Psoas muscle (tissue), 8 donors: Measurements from ENCODE around the gene NGB. TPM values are rescaled to one million over a fixed set of nuclear protein-coding genes. Genes with fewer than 3 reads are reported as not detected.

Experiments used
- ATAC-seq, 4 donors: fragments of 200-7000 bp; cut with Tn5 transposase; one replicate each; pipeline ENCODE4 v1.9.1; 2020; ENCODE audit warnings: moderate library complexity in 3 of 4, mild to moderate bottlenecking in 2 of 4
- DNase-seq, 2 donors: peaks; one replicate each; pipeline ENCODE4 v3.0.0-alpha.2; 2020
- H3K27ac ChIP-seq: fragments of 200-600 bp; one replicate; pipeline ENCODE4 v1.8.0; 2022
- H3K27me3 ChIP-seq, 3 donors: fragments of 200-600 bp in 1 of 3; one replicate each; pipeline versions ENCODE4 v1.6.1 to v1.8.0; 2013 to 2022; ENCODE audit warnings: low read length in 2 of 3, mild to moderate bottlenecking in 2 of 3, moderate library complexity in 1 of 3; ENCODE audit not compliant: insufficient read depth in 3 of 3
- H3K36me3 ChIP-seq, 2 donors: fragments of 200-600 bp in 1 of 2; one replicate each; pipeline versions ENCODE4 v1.6.1 to v1.8.0; 2013 to 2022; ENCODE audit warnings: low read depth in 1 of 2, mild to moderate bottlenecking in 1 of 2, moderate library complexity in 1 of 2; ENCODE audit not compliant: insufficient read depth in 1 of 2
- H3K4me1 ChIP-seq: fragments of 200-600 bp; one replicate; pipeline ENCODE4 v1.8.0; 2022
- H3K4me3 ChIP-seq: fragments of 200-600 bp; one replicate; pipeline ENCODE4 v1.8.0; 2022; ENCODE audit warnings: mild to moderate bottlenecking
- H3K9me3 ChIP-seq: fragments of 200-600 bp; one replicate; pipeline ENCODE4 v1.8.0; 2022
- WGBS, 3 donors: extraction: QIAGEN DNeasy Blood & Tissue Kit; methylation state at CpG; one replicate each; pipeline versions ENCODE4 v1.1.6 to v1.1.7; 2013; 5-methylcytosine and 5-hydroxymethylcytosine counted together
- intact Hi-C, 2 donors: fragments of 100-400 bp; cut with DNase I; formaldehyde crosslinking; loops; one replicate each; pipeline versions ENCODE4 v1.11.0 to v1.14.2; 2022
- polyA plus RNA-seq, 3 donors: library from polyadenylated mRNA; stranded (reverse); fragments of 200-250 nt; gene quantifications; one replicate each; pipeline ENCODE4 v1.2.3, GENCODE V29; 2013
- total RNA-seq, 4 donors: library from RNA; stranded (reverse); fragmentation: NEBNext Ultra II Directional in 2 of 4; extraction: Animal tissue kit (Norgen Biotek cat#: 25700) in 2 of 4; gene quantifications; one replicate each; pipeline versions ENCODE4 v1.2.1 to v1.2.4, GENCODE V29; 2021 to 2023
- TF ChIP-seq, protein P1 (sequence below): fragments of 200-600 bp; IDR thresholded peaks from one replicate; pipeline ENCODE4 v1.8.0; 2022; ENCODE audit warnings: antibody characterized with exemption
- donor health status: healthy with polysubstance abuse.
- donor health status: DM: no; HTN: no; CAD: no; lungs with moderate emphysema.
- donor health status: Bipolar disorder and iron deficiency.
- donor health status: healthy.
- donor health status: DM: yes; HTN: yes; CAD: no.
- donor health status: DM: no; HTN: no; CAD: no.
- donor health status: DM: no; HTN: no; CAD: no.
- donor health status: DM: yes; HTN: yes; CAD: no.

NGB gene
- total and polyA plus RNA-seq, 7 donors, result 0.01 TPM; not detected in 6

DNA sequence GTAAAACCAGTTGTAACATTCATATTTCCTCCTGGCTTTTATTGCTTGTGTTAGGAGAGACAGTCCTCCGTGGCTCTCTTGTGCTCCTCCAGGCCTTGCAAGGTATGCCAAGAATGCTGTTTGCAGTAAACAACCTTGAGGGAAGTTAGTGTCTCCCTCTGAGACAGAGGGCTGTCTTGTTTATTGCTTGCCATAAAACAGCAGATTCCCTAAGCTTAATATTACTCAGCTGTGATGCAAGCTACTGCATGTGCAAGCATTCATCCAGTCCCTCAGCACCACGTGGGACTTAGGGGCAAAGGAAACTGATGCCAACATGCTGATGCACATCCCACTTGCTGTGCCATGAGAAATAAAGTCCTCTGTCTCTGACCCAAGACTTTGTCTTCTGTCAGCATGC, 43.0 kb upstream of the NGB start:
- H3K27ac ChIP-seq, result peak overlapping the region; percentile 85
- TF ChIP-seq, protein P1, sequence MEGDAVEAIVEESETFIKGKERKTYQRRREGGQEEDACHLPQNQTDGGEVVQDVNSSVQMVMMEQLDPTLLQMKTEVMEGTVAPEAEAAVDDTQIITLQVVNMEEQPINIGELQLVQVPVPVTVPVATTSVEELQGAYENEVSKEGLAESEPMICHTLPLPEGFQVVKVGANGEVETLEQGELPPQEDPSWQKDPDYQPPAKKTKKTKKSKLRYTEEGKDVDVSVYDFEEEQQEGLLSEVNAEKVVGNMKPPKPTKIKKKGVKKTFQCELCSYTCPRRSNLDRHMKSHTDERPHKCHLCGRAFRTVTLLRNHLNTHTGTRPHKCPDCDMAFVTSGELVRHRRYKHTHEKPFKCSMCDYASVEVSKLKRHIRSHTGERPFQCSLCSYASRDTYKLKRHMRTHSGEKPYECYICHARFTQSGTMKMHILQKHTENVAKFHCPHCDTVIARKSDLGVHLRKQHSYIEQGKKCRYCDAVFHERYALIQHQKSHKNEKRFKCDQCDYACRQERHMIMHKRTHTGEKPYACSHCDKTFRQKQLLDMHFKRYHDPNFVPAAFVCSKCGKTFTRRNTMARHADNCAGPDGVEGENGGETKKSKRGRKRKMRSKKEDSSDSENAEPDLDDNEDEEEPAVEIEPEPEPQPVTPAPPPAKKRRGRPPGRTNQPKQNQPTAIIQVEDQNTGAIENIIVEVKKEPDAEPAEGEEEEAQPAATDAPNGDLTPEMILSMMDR, result no peak
- intact Hi-C loops, result loop anchor here (10.0 kb wide), 2 partner anchors 159 to 439 kb away; no protein-coding TSS in a partner anchor
- no peaks in the 10 kb centered on the region for H3K27me3 ChIP-seq
- no peaks in the 10 kb centered on the region for H3K36me3 ChIP-seq
- H3K4me1 ChIP-seq, result peaks cover 81% of the 10 kb centered on the region
- no peaks in the 10 kb centered on the region for H3K9me3 ChIP-seq
- 7 to 16% (median 11%) methylated on average over 2 of the region's 2 CpGs for WGBS, 3 donors
- peak overlapping the region; percentile 1 for H3K4me3 ChIP-seq
- peak; percentile 53 to 66 (median 62) for ATAC-seq
- DNase-seq, result no peak

DNA sequence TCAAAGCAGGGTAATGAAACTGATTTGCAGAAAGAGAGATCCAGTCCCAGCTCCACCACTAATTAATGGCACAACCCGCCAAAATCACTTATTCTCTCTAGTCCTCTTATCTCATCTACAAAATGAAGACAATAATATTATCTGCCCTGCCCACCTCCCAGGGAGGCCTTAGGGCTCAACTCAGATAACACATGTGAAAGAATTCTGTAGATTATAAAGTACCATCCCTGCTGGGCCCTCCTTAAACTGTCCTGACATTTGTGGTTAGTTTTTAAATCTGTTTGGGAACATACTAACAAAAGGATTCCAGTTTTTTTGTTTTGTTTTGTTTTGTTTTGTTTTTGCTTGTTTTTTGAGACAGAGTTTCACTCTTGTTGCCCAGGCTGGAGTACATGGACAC, 42.4 kb upstream of the NGB start:
- DNase-seq (no peak), ATAC-seq (no peak)
- 71 to 75% (median 74%) methylated on average over 1 of the region's 1 CpG for WGBS, 3 donors
- Histone ChIP-seq H3K4me1 (peaks cover 76% of the 10 kb centered on the region), H3K4me3 (no peak overlapping the region), H3K27me3 (no peaks in the 10 kb centered on the region), H3K27ac (peak overlapping the region; percentile 85), H3K9me3 (no peaks in the 10 kb centered on the region), H3K36me3 (no peaks in the 10 kb centered on the region)
- TF ChIP-seq, protein P1, result no peak
- intact Hi-C loops, result loop anchor here (10.0 kb wide), 2 partner anchors 159 to 439 kb away; no protein-coding TSS in a partner anchor

DNA sequence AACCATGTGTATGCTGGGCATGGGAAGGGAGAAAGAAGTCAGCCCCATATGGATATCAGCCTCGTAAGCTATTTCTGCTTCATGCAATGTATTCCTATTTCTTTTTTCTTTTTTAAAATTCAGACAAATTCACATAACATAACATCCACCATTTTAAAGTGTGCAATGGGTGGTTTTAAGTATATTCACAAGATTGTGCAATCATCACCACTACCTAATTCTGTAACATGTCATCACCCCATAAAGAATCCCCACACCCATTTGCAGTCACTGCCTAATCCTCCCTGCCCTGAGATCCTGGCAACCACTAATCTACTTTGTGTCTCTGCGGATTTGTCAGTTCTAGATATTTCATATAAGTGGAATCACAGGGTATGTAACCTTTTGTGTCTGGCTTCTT, 40.2 kb upstream of the NGB start:
- no peaks in the 10 kb centered on the region for H3K36me3 ChIP-seq
- H3K4me1 ChIP-seq, result peaks cover 75% of the 10 kb centered on the region
- TF ChIP-seq, protein P1, result no peak
- no peak for DNase-seq
- intact Hi-C loops, result loop anchor here (10.0 kb wide), 2 partner anchors 156 to 436 kb away; no protein-coding TSS in a partner anchor
- H3K27ac ChIP-seq, result peak overlapping the region; percentile 85
- WGBS, 3 donors, result 60 to 83% (median 70%) methylated on average over 2 of the region's 2 CpGs
- no peaks in the 10 kb centered on the region for H3K27me3 ChIP-seq
- peak in 1 of 4 donors; percentile 34 for ATAC-seq
- no peaks in the 10 kb centered on the region for H3K9me3 ChIP-seq
- no peak overlapping the region for H3K4me3 ChIP-seq

DNA sequence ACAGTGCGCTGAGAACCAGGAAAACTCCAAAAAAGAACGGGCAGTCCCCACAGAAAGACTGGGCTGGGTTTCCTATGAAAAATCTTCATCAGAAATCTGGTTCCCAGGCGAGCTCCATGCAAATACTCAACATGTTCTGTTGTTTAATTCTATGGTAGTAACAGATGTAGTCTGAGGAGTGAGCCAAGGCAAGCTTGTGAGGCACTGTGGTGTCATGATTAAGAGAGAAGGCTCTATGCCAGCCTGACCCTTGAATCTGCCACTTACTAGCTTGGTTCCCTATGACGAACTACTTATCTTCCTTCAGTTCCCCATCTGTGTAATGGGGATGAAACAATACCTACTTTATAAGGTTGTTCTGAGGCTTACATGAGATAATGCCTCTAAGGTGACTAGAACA, 39.0 kb upstream of the NGB start:
- Histone ChIP-seq H3K4me3 (no peak overlapping the region), H3K4me1 (peaks cover 76% of the 10 kb centered on the region), H3K36me3 (peaks cover 3 to 5% of the 10 kb centered on the region in 2 donors), H3K9me3 (no peaks in the 10 kb centered on the region), H3K27me3 (no peaks in the 10 kb centered on the region), H3K27ac (peak overlapping the region; percentile 13)
- no peak for DNase-seq
- 67 to 70% (median 69%) methylated on average over 4 of the region's 4 CpGs for WGBS, 3 donors
- ATAC-seq, result no peak
- intact Hi-C loops, result loop anchor here (10.0 kb wide), 2 partner anchors 155 to 435 kb away; no protein-coding TSS in a partner anchor
- TF ChIP-seq, protein P1, result no peak

DNA sequence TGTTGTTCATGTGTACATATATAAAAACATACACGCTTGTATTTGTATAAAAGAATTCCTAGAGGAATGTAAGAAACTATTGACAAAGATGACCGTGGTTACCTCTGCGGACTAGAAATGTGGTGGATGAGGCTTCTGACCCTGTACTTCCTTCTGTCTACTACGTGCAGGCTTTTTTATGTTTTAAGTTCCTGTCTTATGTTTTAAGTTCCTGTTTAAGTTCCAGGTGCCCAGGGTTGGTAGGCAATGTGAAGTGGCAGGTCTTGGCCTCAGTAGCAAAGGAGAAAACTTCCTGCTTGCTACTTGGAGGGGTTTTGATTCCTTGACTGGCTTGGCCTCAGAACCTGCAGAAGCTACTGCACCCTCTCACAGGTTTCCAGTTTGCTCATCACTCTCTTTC, 38.1 kb upstream of the NGB start:
- intact Hi-C loops, result no loop called here

More for the DNA sequence above, 38.1 kb upstream of the NGB start:
- H3K4me3 ChIP-seq, result no peak overlapping the region
- TF ChIP-seq, protein P1, result no peak
- no peaks in the 10 kb centered on the region for H3K27me3 ChIP-seq
- peaks cover 3 to 6% of the 10 kb centered on the region in 2 donors for H3K36me3 ChIP-seq
- ATAC-seq (no peak), DNase-seq (no peak)
- H3K27ac ChIP-seq, result no peak overlapping the region
- no peaks in the 10 kb centered on the region for H3K9me3 ChIP-seq
- H3K4me1 ChIP-seq, result peaks cover 76% of the 10 kb centered on the region
- 77 to 84% (median 82%) methylated on average over 4 of the region's 4 CpGs for WGBS, 3 donors
